ENCODE measurements around the gene ZNF43.

DNA sequence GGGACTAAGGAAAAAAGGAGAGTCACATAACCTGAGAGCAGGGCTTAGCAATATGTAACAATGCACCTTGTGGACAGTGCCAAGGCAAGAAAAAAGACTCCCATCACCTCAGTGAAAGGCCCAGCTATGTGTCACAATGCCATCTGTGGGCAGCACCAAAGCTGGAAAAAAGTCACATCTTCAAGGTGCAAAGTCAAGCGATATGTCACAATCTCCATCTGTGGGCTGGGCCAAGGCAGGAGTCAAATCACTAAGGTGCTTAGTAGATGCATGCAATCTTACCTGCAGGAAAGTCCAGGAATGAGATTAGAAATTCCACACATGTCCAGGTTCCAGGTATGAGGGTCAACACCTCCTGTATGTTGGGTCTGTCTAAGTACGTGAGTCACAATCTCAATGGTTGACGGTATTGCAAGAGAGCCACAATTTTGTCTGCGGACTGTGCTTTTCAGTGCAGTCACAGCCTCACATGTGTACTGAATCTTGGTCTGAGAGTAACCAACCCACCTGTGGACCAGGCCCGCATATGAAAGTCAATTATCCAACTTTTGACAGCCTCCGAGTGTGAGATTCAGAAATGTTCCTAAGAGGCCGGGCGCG lies 14.8 kb upstream of the ZNF43 start:
- no peak for TF ChIP-seq CTCF (IDR thresholded peaks at IDR 0.05)
- no peak for TF ChIP-seq POLR2A (IDR thresholded peaks at IDR 0.05)
- no peak for TF ChIP-seq POLR2AphosphoS5 (IDR thresholded peaks at IDR 0.05)

All from prostate gland (tissue), 2 donors.